ENCODE data around the gene DNMT3A.

DNMT3A gene

DNA sequence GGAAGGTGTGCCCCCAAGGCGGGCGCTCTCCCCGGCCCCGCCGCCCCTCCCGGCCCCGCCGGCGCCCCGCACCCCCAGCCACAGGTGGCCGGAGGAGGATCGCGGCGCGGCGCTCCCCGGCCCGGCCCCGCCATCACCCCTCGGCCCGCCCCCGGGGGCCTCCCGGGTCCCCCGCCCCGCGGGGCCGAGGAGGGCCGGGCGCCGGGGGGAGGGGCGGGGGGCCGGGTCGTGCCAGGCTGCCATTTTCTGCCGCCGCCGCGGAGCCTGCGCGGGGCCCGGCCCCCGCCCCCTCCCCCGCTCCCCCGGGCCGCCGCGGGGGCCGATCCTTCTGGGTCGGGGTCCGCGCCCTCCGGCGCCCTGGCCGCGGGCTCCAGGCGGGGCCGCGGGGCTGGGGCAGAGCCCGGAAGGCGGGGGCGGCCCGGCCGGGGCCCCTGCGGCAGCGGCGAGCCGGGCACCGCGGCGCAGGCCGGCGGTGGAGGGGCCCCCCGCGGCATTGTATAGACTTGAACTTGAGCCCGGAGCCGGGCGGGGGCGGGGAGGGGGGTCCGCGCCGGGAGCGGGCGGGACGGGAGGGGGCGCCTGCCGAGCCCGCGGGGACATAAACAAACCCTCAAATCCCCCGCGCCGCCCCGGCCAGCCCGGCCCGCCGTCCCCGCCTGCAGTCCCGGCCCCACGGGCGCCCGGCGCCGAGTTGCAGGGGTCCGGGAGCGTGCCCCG, 556 bp downstream of the DNMT3A start:
- H2BK15ac ChIP-seq (ENCODE audit: low read length): no peak overlapping the region
- H3K9ac ChIP-seq (ENCODE audit: low read depth, low read length, poor library complexity): no peak overlapping the region
- H3K9me3 ChIP-seq (replicated peaks in 1 of 2; ENCODE audit: control insufficient read depth in 2 of 2, insufficient read depth in 1 of 2, low read depth in 1 of 2, low read length in 2 of 2): no peaks in the 10 kb centered on the region
- no peak overlapping the region for H2AK5ac ChIP-seq (ENCODE audit: low read depth, low read length)
- DNase-seq (ENCODE audit: low spot score): no peak
- no peaks in the 10 kb centered on the region for H3K79me1 ChIP-seq (ENCODE audit: low read depth, low read length)
- no peak overlapping the region for H2BK12ac ChIP-seq (ENCODE audit: low read length)
- no peak overlapping the region for H3K14ac ChIP-seq (ENCODE audit: low read length)
- H3K23ac ChIP-seq (ENCODE audit: low read depth, low read length, poor library complexity): no peak overlapping the region
- peak overlapping the region; percentile 95 for H3K4me2 ChIP-seq (ENCODE audit: insufficient read depth, low read length, poor library complexity, severe bottlenecking)
- H3K4me3 ChIP-seq (ENCODE audit: low read length in 2 of 2): peak overlapping the region; percentile 58 to 81
- no peaks in the 10 kb centered on the region for H3K36me3 ChIP-seq (replicated peaks in 1 of 2; ENCODE audit: control insufficient read depth in 2 of 2, insufficient read depth in 2 of 2, low read length in 2 of 2)
- peaks cover 2 to 45% (median 30%) of the 10 kb centered on the region in 3 experiments for H3K27me3 ChIP-seq (ENCODE audit: control insufficient read depth in 3 of 3, insufficient read depth in 3 of 3, low read depth in 1 of 3, low read length in 3 of 3)
- peak overlapping the region; percentile 40 for H2AFZ ChIP-seq (ENCODE audit: low read length)
- no peak overlapping the region for H3K4ac ChIP-seq (ENCODE audit: low read length)
- H2BK5ac ChIP-seq (ENCODE audit: low read length): no peak overlapping the region
- no peak overlapping the region for H3K18ac ChIP-seq (ENCODE audit: low read length)
- H3K4me1 ChIP-seq (ENCODE audit: control insufficient read depth in 2 of 2, insufficient read depth in 1 of 2, low read depth in 1 of 2, low read length in 2 of 2): peaks cover 3 to 11% of the 10 kb centered on the region in 2 donors
- no peak overlapping the region for H4K8ac ChIP-seq (ENCODE audit: low read depth, low read length)
- no peak overlapping the region for H4K91ac ChIP-seq (ENCODE audit: low read depth, low read length, poor library complexity)
- H2BK120ac ChIP-seq (ENCODE audit: low read depth, low read length): no peak overlapping the region
- WGBS, 2 donors (ENCODE audit: extremely low coverage in 2 of 2, insufficient read length in 2 of 2, insufficient replicate concordance in 1 of 2): no CpG with 5 or more reads among the region's 104 CpGs
- H3K27ac ChIP-seq (replicated peaks; ENCODE audit: low read length): no peak overlapping the region

DNA sequence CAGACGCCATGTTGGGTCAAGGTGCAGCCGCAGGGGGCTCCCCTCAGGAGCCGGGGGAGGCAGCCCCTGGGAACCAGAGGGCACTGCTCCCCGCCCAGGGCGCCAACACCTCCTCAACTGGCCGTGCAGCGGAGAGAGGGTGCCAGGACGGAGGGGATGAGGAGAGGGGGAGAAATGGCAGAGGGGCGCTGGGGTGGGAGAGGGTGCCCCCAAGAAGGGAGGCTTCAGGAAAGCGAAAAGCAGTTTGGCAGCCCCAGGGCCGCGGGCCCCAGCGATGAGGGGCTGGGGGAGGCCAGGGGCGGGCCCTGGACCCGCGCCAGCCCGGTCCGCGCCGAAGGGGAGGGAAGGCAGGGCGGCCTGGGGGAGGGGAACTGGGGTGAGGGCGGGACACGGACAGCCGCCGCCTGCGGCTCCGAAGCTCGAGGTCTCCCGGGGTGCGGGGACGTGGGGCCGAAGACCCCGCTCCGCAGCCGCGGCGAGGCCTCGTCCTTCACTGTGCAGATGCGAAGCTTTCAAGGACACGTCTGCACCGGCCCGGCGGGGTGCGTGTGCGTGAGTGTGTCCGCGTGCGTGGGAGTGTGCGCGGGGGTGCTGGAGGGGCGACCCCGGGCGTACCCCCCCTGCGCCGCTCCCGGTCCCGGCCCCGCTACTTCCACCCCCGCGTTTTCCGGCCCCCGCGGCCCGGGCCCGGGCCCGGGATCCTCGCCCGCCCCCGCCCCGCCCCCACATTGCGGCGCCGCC, 1.4 kb downstream of the DNMT3A start:
- peak overlapping the region; percentile 58 to 66 for H3K4me3 ChIP-seq (ENCODE audit: low read length in 2 of 2)
- WGBS, 2 donors (ENCODE audit: extremely low coverage in 2 of 2, insufficient read length in 2 of 2, insufficient replicate concordance in 1 of 2): no CpG with 5 or more reads among the region's 73 CpGs

DNA sequence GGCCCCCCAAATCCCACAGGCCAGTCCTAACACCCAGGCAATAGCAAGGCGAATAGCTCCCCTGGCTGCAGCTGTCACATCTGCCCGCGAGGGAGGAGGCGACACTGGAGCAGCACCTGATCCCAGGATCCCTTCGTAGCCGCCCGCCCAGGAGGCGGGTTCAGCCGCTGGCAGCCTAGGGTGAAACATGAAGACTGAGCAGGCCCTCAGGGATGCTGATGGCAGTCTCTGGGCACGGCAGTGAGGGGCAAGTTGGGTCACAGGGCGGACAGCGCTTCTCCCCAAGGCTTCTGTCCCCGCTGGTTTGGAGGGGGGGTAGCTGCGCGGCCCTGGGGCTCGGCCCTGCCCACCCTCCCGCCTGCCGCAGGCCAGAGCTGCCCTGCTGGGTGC, 1.9 kb downstream of the DNMT3A start:
- H3K36me3 ChIP-seq (replicated peaks in 1 of 2; ENCODE audit: control insufficient read depth in 2 of 2, insufficient read depth in 2 of 2, low read length in 2 of 2): no peaks in the 10 kb centered on the region
- H3K4me3 ChIP-seq (ENCODE audit: low read length in 2 of 2): peak overlapping the region in 1 of 2 donors; percentile 66
- H3K18ac ChIP-seq (ENCODE audit: low read length): peak overlapping the region; percentile 95
- H3K27ac ChIP-seq (replicated peaks; ENCODE audit: low read length): no peak overlapping the region
- H4K8ac ChIP-seq (ENCODE audit: low read depth, low read length): no peak overlapping the region
- peak overlapping the region; percentile 95 for H3K4me2 ChIP-seq (ENCODE audit: insufficient read depth, low read length, poor library complexity, severe bottlenecking)
- no peak overlapping the region for H4K91ac ChIP-seq (ENCODE audit: low read depth, low read length, poor library complexity)
- DNase-seq (ENCODE audit: low spot score): no peak
- no peak overlapping the region for H3K4ac ChIP-seq (ENCODE audit: low read length)
- no peaks in the 10 kb centered on the region for H3K9me3 ChIP-seq (replicated peaks in 1 of 2; ENCODE audit: control insufficient read depth in 2 of 2, insufficient read depth in 1 of 2, low read depth in 1 of 2, low read length in 2 of 2)
- H3K27me3 ChIP-seq (ENCODE audit: control insufficient read depth in 3 of 3, insufficient read depth in 3 of 3, low read depth in 1 of 3, low read length in 3 of 3): peaks cover 2 to 45% (median 30%) of the 10 kb centered on the region in 3 experiments
- H2AK5ac ChIP-seq (ENCODE audit: low read depth, low read length): peak overlapping the region; percentile 16
- H3K4me1 ChIP-seq (ENCODE audit: control insufficient read depth in 2 of 2, insufficient read depth in 1 of 2, low read depth in 1 of 2, low read length in 2 of 2): peaks cover 3 to 11% of the 10 kb centered on the region in 2 donors
- no peak overlapping the region for H3K9ac ChIP-seq (ENCODE audit: low read depth, low read length, poor library complexity)
- H2BK15ac ChIP-seq (ENCODE audit: low read length): no peak overlapping the region
- H3K79me1 ChIP-seq (ENCODE audit: low read depth, low read length): no peaks in the 10 kb centered on the region
- H2BK5ac ChIP-seq (ENCODE audit: low read length): no peak overlapping the region
- H3K23ac ChIP-seq (ENCODE audit: low read depth, low read length, poor library complexity): peak overlapping the region; percentile 44
- WGBS, 2 donors (ENCODE audit: extremely low coverage in 2 of 2, insufficient read length in 2 of 2, insufficient replicate concordance in 1 of 2): no CpG with 5 or more reads among the region's 18 CpGs
- no peak overlapping the region for H2AFZ ChIP-seq (ENCODE audit: low read length)
- H3K14ac ChIP-seq (ENCODE audit: low read length): no peak overlapping the region
- no peak overlapping the region for H2BK12ac ChIP-seq (ENCODE audit: low read length)
- no peak overlapping the region for H2BK120ac ChIP-seq (ENCODE audit: low read depth, low read length)

More for the DNA sequence above, 1.4 kb downstream of the DNMT3A start:
- Histone ChIP-seq H3K9me3 (replicated peaks in 1 of 2; ENCODE audit: control insufficient read depth in 2 of 2, insufficient read depth in 1 of 2, low read depth in 1 of 2, low read length in 2 of 2) (no peaks in the 10 kb centered on the region), H2BK5ac (ENCODE audit: low read length) (peak overlapping the region; percentile 78), H3K4ac (ENCODE audit: low read length) (no peak overlapping the region), H2BK15ac (ENCODE audit: low read length) (no peak overlapping the region), H3K9ac (ENCODE audit: low read depth, low read length, poor library complexity) (peak overlapping the region; percentile 64), H3K79me1 (ENCODE audit: low read depth, low read length) (no peaks in the 10 kb centered on the region), H2BK120ac (ENCODE audit: low read depth, low read length) (peak overlapping the region; percentile 18), H2BK12ac (ENCODE audit: low read length) (no peak overlapping the region), H3K14ac (ENCODE audit: low read length) (no peak overlapping the region), H2AFZ (ENCODE audit: low read length) (peak overlapping the region; percentile 60), H3K23ac (ENCODE audit: low read depth, low read length, poor library complexity) (peak overlapping the region; percentile 27), H3K27ac (replicated peaks; ENCODE audit: low read length) (no peak overlapping the region), H3K4me2 (ENCODE audit: insufficient read depth, low read length, poor library complexity, severe bottlenecking) (peak overlapping the region; percentile 95), H3K27me3 (ENCODE audit: control insufficient read depth in 3 of 3, insufficient read depth in 3 of 3, low read depth in 1 of 3, low read length in 3 of 3) (peaks cover 2 to 45% (median 30%) of the 10 kb centered on the region in 3 experiments), H2AK5ac (ENCODE audit: low read depth, low read length) (peak overlapping the region; percentile 73), H4K8ac (ENCODE audit: low read depth, low read length) (no peak overlapping the region), H4K91ac (ENCODE audit: low read depth, low read length, poor library complexity) (no peak overlapping the region), H3K18ac (ENCODE audit: low read length) (peak overlapping the region; percentile 95), H3K4me1 (ENCODE audit: control insufficient read depth in 2 of 2, insufficient read depth in 1 of 2, low read depth in 1 of 2, low read length in 2 of 2) (peaks cover 3 to 11% of the 10 kb centered on the region in 2 donors), H3K36me3 (replicated peaks in 1 of 2; ENCODE audit: control insufficient read depth in 2 of 2, insufficient read depth in 2 of 2, low read length in 2 of 2) (no peaks in the 10 kb centered on the region)
- no peak for DNase-seq (ENCODE audit: low spot score)

DNA sequence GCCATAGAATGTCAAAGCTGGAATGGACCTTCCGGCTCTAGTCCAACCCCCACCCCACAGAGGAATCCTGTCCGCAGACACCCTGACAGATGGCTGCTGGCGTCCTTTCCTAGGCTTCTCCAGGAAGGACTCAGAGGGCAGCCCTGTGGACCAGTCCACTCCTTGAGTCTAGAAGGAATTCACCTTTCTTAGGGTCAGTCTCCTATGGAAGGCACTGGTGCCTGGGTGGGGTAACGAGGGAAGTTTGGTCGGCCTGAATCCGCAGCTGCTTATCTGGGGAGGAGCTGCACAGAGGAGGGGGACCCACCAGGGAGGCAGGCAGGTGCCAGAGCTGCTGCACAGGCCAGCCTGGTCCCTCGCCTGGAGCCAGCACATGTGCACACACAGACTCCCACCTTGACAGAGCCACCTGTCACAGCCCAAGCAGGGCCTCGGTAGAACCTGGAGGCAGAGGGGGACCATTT, 2.5 kb downstream of the DNMT3A start:
- Histone ChIP-seq H4K91ac (ENCODE audit: low read depth, low read length, poor library complexity) (no peak overlapping the region), H3K9me3 (replicated peaks in 1 of 2; ENCODE audit: control insufficient read depth in 2 of 2, insufficient read depth in 1 of 2, low read depth in 1 of 2, low read length in 2 of 2) (no peaks in the 10 kb centered on the region), H2BK120ac (ENCODE audit: low read depth, low read length) (no peak overlapping the region), H3K18ac (ENCODE audit: low read length) (no peak overlapping the region), H3K9ac (ENCODE audit: low read depth, low read length, poor library complexity) (no peak overlapping the region), H3K79me1 (ENCODE audit: low read depth, low read length) (no peaks in the 10 kb centered on the region), H3K4me2 (ENCODE audit: insufficient read depth, low read length, poor library complexity, severe bottlenecking) (no peak overlapping the region), H3K4me1 (ENCODE audit: control insufficient read depth in 2 of 2, insufficient read depth in 1 of 2, low read depth in 1 of 2, low read length in 2 of 2) (peaks cover 3 to 11% of the 10 kb centered on the region in 2 donors), H3K4me3 (ENCODE audit: low read length in 2 of 2) (no peak overlapping the region), H3K27me3 (ENCODE audit: control insufficient read depth in 3 of 3, insufficient read depth in 3 of 3, low read depth in 1 of 3, low read length in 3 of 3) (peaks cover 2 to 45% (median 30%) of the 10 kb centered on the region in 3 experiments), H2AFZ (ENCODE audit: low read length) (no peak overlapping the region), H2BK5ac (ENCODE audit: low read length) (no peak overlapping the region), H2AK5ac (ENCODE audit: low read depth, low read length) (peak overlapping the region; percentile 16), H3K27ac (replicated peaks; ENCODE audit: low read length) (no peak overlapping the region), H3K4ac (ENCODE audit: low read length) (no peak overlapping the region), H3K23ac (ENCODE audit: low read depth, low read length, poor library complexity) (no peak overlapping the region), H3K36me3 (replicated peaks in 1 of 2; ENCODE audit: control insufficient read depth in 2 of 2, insufficient read depth in 2 of 2, low read length in 2 of 2) (no peaks in the 10 kb centered on the region), H2BK12ac (ENCODE audit: low read length) (no peak overlapping the region), H2BK15ac (ENCODE audit: low read length) (no peak overlapping the region), H3K14ac (ENCODE audit: low read length) (no peak overlapping the region), H4K8ac (ENCODE audit: low read depth, low read length) (no peak overlapping the region)
- no CpG with 5 or more reads among the region's 8 CpGs for WGBS, 2 donors (ENCODE audit: extremely low coverage in 2 of 2, insufficient read length in 2 of 2, insufficient replicate concordance in 1 of 2)
- no peak for DNase-seq (ENCODE audit: low spot score)

Data from neuronal stem cell (in vitro differentiated cells).